ENCODE measurements around the gene COL23A1.

COL23A1 gene

GRCh38 chr5:178215280-178216002 is 374.8 kb downstream of the COL23A1 start:
- no peak for DNase-seq

DNA sequence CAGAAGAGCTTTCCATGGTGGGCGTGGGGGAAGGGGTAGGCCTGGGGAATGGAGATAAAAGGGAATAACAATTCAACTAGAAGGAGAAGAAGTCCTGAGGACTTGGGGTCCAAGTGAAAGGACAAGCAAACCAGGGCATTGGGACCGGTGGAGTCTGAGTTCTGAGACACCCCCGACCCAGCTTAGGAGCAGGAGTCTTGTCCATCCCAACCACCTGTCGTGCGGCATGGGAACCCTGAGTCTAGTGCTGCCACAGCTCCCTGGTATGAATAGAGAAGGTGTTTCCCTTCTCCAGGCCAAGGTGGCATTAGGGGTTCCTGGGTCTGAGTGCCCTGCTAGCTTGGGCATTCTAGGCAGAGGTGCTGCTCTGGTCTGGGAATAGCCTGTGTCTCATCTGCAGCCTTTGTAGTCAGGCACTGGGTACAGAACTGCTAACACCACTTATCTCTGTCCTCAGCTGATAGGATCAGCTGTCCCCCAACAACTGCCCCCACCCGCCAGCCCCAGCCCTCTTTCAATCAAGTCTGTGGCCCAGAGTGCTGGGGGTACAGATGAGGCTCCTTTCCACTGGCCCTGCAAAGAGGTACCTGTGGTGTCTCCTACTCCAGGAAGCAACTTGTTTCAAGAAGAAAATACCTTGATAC is 375.9 kb downstream of the COL23A1 start:
- no peak for DNase-seq

DNA sequence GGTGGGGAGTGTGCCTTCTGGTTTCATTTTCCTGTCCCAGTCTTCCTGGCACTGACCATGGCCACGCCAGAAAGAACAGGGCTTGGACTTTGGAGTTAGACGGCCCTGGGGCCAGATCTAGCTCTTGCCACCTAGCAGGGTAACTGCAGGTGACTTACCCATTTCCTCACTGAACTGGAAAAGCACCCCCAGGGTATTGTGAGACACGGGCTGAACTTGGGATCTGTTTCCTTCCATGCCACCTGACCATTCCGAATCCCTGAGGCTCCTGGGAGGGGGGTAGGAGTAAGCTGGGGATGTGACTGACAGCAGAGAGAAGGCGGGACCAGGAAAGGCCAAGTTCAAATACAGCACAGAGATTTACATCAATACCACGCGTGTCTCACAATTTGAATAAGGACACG is 376.4 kb downstream of the COL23A1 start:
- DNase-seq: no peak

DNA sequence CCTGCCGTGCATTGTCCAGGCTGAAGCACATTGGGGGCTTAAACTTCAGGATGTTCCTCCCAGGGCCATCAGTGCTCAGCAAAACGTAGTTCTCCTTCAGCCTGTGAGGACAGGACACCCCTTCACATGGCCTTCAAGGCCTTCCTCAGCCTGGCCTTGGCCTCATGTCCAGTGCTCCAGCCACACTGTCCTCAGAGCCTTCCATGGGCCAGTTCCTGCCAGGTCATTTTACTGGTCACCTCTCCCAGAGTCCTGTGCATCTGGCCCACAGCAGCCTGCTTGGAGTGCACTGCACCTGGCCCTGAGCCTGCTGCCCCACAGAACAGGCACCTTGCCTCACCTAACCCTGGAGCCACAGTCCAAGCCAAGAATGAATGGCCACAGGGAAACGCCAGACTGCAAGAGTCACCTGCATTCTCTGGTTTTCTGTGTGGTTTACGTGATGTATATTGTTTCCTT is 377.2 kb downstream of the COL23A1 start:
- no peak for DNase-seq

DNA sequence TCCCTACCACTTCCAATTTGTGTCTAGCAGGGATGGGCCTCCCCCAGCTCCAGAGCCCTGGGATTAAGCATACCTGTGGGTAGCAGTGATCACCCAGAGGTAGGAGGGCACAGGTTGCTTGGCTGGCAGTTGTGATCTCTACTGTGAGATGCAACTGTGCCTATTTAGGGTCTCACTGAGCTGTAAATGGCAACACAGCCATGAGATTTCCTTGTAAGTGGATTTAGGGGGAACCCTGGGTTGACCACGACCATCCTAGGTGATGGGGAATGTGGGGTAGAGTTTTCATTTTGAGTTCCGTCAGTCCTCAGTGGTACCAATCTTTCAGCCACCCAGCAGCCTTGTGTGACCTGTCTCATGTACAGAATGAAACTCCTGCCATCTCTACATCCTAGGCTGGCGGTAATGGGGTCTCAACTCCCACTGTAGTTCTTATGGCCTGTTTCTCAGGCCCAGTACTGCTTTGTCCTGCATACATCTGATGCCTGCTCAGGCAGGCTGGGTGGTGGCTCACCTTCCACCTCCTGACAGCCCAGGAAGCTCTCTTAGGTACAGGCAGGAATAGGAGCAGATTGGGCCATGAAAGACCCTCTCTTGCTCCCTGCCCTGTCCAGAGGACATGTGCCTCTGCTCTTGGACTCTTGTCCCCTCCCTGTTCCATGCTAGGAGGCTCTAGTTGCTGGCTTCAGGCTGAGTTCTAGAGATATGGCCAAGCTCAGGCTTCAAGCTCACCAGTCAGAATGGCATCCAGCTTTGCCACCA is 377.8 kb downstream of the COL23A1 start:
- no peak for DNase-seq

GRCh38 chr5:178211095-178212048 is 378.8 kb downstream of the COL23A1 start:
- no peak for DNase-seq

GRCh38 chr5:178210686-178211085 is 379.5 kb downstream of the COL23A1 start:
- DNase-seq: no peak

DNA sequence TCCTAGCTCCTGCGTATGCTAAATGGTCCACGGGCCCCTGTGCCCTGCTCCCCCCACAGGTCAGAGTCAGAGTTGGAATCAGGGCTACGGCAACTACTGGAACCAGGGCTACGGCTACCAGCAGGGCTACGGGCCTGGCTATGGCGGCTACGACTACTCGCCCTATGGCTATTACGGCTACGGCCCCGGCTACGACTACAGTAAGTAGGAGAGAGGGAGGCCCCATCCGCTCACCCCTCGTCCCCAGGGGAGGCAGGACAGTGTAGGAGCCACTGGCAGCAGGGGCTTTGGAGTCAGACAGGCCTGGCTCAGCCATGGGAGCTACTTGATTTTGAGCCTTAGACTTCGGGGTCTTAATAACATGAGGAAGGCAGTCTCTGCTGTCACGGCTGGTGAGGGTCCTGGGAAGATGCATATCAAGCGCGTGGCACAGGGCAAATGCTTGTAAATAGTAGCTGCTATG is 380.1 kb downstream of the COL23A1 start:
- no peak for DNase-seq

DNA sequence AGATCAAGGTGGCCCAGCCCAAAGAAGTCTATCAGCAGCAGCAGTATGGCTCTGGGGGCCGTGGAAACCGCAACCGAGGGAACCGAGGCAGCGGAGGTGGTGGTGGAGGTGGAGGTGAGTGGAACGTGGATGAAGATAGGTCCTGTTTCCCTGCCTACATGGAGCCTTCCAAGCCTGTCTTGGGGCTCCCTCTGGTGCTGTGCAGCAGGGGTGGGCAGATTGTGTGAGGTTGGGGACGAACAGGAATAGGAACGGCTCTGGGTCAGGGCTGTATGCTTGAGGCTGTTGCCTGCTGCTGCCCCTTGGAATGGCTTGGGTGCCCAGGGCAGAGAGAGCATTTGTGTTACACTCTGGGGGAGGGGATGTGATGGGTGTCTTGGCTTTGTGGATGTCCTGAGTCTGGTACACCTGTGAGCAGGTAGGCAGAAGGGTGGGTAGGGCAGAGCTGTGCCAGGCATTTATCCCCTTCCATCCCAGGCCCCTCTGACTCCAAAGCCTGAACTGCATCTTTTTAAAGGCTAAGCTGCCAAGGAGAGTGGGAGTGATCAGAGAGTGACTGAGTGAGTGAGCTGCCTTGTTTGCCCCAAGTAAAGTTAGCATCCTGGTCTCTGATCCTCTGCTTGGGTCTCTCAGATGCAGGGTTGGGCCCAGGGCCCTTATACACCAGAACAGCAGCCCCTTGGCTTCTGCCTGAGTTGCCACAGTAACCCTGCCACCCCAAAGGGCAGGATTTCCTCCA is 380.7 kb downstream of the COL23A1 start:
- no peak for DNase-seq

DNA sequence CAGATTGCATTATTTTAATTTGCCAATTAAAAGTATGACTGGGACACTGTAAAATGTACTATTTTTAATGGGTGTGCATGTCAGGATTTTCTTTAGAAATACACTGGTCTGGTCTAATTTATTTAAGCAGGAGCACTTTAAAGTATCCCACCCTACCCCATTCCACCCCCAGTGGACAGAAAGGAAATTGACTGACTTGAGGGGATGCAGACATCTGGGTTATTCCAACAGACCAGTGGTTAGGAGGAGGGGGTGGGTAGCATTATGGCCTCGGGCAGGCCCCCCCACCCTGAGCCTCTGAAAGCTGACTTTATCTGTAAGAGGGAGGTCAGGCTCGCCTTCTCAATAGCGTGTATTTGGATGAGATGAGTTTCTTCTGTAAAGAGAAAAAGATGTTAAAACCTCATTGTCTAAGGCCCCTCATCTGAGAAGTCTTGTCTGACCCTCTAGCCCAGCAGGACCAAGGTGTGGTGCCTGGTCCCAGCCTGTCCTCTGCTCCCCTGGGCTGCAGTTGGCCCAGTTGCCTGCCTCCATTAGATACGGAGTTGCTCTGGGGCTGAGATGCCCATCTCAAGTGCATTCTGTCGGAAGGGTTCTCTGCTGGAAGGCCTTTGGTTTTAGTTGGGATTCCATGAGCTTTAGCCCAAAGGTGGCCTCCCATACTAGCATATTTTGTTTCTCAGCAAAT is 381.5 kb downstream of the COL23A1 start:
- no peak for DNase-seq

DNA sequence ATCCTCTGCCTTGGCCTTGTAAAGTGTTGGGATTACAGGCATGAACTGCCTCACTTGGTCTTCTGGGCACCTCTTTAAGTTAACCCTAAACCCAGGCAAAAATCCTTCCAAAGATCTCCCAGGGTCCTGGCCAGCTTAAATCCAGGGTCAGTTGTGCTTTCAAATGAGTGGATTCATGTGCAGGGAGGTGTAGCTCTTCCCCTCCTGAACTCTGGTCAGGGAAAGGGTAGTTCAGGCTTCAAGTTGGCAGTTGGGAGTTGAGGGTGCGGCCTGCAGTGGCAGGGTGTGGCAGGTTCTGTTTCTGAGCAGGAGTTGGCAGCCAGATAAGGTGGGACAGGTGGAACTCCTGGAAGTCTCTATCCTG is 382.3 kb downstream of the COL23A1 start:
- no peak for DNase-seq

DNA sequence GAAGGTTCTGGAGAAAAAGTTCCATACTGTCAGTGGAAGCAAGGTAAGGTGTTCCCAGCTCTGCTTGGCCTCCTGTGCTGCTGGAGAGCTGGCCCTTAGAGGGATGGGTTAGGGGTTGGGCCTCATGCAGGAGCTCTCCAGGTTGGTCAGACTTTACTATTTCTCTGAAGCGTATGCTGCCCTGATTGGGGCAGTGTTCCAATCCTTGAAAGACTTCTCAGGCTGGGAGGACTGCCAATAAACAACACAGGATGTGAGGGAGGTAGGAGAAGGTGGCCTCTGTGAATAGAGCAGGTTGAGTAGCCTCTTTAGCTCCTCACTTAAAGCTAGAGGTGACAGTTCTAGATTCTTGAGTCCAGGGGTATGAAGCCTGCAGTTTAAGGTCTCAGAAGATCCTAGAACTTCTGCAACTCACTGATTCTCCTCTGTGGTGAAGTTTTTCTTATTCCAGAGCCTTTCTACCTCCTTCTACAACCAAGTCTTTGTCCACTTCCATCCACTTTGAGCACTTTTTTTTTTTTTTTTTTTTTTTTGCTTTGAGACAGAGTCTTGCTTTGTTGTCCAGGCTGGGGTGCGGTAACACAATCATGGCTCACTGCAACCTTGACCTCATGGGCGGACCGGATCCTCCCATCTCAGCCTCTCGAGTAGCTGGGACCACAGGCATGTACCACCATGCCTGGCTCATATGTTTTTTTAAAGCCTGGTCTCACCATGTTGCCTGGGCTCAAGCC is 382.8 kb downstream of the COL23A1 start:
- peak; percentile 10 to 54 for DNase-seq

- DNase-seq: no peak
These were observed 383.8 kb downstream of the COL23A1 start for GRCh38 chr5:178206166-178207101.

GRCh38 chr5:178205749-178206047 is 384.5 kb downstream of the COL23A1 start:
- no peak for DNase-seq

DNA sequence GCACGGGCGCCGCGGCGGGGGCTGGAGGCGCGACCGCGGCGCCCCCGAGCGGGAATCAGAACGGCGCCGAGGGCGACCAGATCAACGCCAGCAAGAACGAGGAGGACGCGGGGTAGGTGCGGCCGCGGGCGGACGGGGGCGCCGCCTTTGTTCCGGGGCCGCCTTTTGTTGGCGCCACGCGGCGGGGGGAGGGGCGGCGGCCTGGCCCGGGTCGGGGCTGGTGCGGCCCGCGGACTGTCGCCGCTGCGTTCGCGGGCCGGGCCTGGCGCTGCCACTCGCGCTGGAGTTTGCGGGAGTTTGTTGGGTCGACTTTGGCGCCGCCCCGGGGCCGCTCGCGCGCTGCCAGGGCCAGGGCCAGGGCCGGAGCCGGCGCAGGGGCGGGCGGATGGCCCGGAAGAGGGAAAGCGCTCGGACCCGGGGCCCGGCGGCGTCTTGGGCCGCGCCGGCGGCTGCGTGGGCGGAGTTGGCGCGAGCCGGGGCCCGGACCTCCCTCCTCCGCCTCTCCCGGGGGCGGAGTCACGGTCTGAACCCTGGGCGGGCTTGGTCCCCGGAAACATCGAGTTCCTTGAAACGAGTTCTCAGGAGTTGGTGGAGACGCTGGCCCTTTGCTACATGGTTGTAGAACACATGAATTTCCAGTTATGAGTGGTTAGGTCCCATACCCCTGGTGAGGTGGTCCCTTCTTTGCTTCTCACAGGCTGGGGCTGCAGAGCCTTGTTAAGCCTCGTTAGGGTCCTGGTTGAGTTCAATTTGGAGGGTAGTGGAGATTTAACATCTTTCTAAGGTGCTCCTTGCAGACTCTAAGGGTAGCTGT is 385.1 kb downstream of the COL23A1 start:
- DNase-seq: peak; percentile 66 to 68

DNA sequence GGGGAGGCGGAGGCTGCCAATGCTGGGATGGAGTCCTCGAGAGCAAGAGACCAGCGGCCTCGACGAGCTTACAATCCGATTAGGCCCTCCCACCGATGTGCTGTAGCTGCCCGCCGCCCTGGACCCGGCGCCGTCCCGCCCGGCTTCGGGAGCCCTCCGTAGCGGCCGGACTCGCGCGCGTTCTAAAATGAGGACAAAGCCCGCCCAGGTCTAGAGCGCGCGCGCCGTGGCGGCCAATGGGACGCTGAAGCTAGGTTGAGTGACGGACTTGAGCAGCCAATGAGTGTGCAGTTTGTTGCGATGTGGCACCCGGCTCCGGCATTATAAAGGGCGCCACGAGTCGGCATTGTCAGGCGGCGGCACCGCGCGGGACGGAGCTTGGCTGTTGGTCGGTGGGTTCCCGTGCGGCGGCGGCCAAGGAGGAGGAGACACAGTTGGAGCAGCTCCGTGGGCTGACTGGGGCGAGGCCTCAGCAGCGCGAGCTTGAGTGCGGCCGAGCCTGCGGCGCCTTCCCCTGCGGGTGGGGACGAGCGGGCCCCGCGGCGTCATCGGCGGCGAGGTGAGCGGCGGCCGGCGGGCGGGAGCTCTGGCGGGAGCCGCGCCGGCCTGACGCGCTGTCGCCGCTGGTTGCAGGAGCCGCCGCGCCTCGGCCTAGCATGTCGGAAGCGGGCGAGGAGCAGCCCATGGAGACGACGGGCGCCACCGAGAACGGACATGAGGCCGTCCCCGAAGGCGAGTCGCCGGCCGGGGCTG is 385.8 kb downstream of the COL23A1 start, which contains the start of gene HNRNPAB:
TSS of gene HNRNPAB (plus strand) at position 352 of the 753 bp plus-strand sequence. CDS start at position 657, 305 bp downstream.
- peak; percentile 94 for DNase-seq

GRCh38 chr5:178203670-178204181 is 386.5 kb downstream of the COL23A1 start:
- no peak for DNase-seq
